ENCODE results near the gene SHISA8. TPM values are rescaled to one million over a fixed set of nuclear protein-coding genes. Genes with fewer than 3 reads are reported as not detected.

Gene SHISA8
- polyA plus RNA-seq, 3 donors, result not detected

- TF ChIP-seq, protein P1, sequence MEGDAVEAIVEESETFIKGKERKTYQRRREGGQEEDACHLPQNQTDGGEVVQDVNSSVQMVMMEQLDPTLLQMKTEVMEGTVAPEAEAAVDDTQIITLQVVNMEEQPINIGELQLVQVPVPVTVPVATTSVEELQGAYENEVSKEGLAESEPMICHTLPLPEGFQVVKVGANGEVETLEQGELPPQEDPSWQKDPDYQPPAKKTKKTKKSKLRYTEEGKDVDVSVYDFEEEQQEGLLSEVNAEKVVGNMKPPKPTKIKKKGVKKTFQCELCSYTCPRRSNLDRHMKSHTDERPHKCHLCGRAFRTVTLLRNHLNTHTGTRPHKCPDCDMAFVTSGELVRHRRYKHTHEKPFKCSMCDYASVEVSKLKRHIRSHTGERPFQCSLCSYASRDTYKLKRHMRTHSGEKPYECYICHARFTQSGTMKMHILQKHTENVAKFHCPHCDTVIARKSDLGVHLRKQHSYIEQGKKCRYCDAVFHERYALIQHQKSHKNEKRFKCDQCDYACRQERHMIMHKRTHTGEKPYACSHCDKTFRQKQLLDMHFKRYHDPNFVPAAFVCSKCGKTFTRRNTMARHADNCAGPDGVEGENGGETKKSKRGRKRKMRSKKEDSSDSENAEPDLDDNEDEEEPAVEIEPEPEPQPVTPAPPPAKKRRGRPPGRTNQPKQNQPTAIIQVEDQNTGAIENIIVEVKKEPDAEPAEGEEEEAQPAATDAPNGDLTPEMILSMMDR (IDR thresholded peaks at IDR 0.05), result no peak
- H2AFZ ChIP-seq (ENCODE audit: insufficient read depth, low read depth, low read length, poor library complexity, severe bottlenecking), result no peak overlapping the region
- H3K9me3 ChIP-seq (replicated peaks in 1 of 2; ENCODE audit: control insufficient read depth in 1 of 2, insufficient read depth in 1 of 2, low read length in 2 of 2), result no peaks in the 10 kb centered on the region
- intact Hi-C loops (cut with micrococcal nuclease), result no loop called here
- no peaks in the 10 kb centered on the region for H3K9me3 Mint-ChIP-seq
- no peak overlapping the region for H3K27ac Mint-ChIP-seq
- H3K79me2 ChIP-seq (ENCODE audit: insufficient read depth, low read length), result no peaks in the 10 kb centered on the region
- no peak overlapping the region for H3K4me3 ChIP-seq (replicated peaks in 1 of 3; ENCODE audit: low read depth in 2 of 3, low read length in 3 of 3)
- H3K36me3 Mint-ChIP-seq, result peaks cover 85 to 92% of the 10 kb centered on the region in 2 donors
- no peaks in the 10 kb centered on the region for H3K4me1 Mint-ChIP-seq
- peaks cover 0 to 1% (median 0%) of the 10 kb centered on the region in 3 donors for H3K27me3 Mint-ChIP-seq (ENCODE audit: low read depth in 3 of 3)
- no peaks in the 10 kb centered on the region for H4K20me1 ChIP-seq (ENCODE audit: insufficient read depth, low read length)
- no peak overlapping the region for H3K9ac ChIP-seq (ENCODE audit: insufficient read depth, low read length, poor library complexity, severe bottlenecking)
- peaks cover 87 to 98% of the 10 kb centered on the region in 2 donors for H3K36me3 ChIP-seq (replicated peaks in 1 of 2; ENCODE audit: control insufficient read depth in 1 of 2, insufficient read depth in 2 of 2, low read length in 2 of 2)
- H3K4me1 ChIP-seq (ENCODE audit: control insufficient read depth in 1 of 2, insufficient read depth in 2 of 2, low read length in 2 of 2), result no peaks in the 10 kb centered on the region
- no peak overlapping the region for H3K27ac ChIP-seq (ENCODE audit: low read depth in 1 of 2, low read length in 2 of 2)
- H3K4me2 ChIP-seq (replicated peaks; ENCODE audit: extremely low read depth, low read length, poor library complexity, severe bottlenecking), result no peak overlapping the region
- WGBS (ENCODE audit: insufficient coverage), result 96% methylated on average over 3 of the region's 4 CpGs
- no peak overlapping the region for H3K4me3 Mint-ChIP-seq
- no peaks in the 10 kb centered on the region for H3K27me3 ChIP-seq (ENCODE audit: control insufficient read depth in 2 of 2, insufficient read depth in 2 of 2, low read length in 2 of 2)
- DNase-seq, result no peak
Observed at GRCh38 chr22:41888627-41889200, 26.2 kb downstream of the SHISA8 start.

DNA sequence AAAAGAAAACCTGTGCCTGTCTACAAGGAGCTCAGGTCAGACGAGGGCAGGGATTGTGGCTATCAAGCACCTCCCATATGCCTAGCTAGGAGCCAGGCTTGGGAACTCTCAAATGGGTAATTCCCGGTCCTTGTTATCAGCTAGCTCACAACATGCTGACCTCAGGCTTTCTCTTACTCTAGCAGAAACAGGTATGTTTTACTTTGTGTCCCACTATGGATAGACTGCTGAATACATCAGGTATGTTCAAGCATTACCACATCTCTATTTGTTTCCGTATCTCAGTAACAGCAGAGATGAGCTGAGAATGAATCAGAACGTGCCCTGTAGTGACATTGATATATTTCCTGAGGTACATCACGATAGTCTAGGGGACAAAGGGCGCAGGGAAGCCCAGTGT is 29.4 kb downstream of the SHISA8 start:
- H3K27me3 ChIP-seq (ENCODE audit: control insufficient read depth in 2 of 2, insufficient read depth in 2 of 2, low read length in 2 of 2), result no peaks in the 10 kb centered on the region
- intact Hi-C loops (cut with micrococcal nuclease), result no loop called here
- no peak overlapping the region for H3K4me2 ChIP-seq (replicated peaks; ENCODE audit: extremely low read depth, low read length, poor library complexity, severe bottlenecking)
- no peak for DNase-seq
- no peaks in the 10 kb centered on the region for H3K9me3 ChIP-seq (replicated peaks in 1 of 2; ENCODE audit: control insufficient read depth in 1 of 2, insufficient read depth in 1 of 2, low read length in 2 of 2)
- no peak overlapping the region for H3K4me3 ChIP-seq (replicated peaks in 1 of 3; ENCODE audit: low read depth in 2 of 3, low read length in 3 of 3)
- no peaks in the 10 kb centered on the region for H3K79me2 ChIP-seq (ENCODE audit: insufficient read depth, low read length)
- H3K36me3 ChIP-seq (replicated peaks in 1 of 2; ENCODE audit: control insufficient read depth in 1 of 2, insufficient read depth in 2 of 2, low read length in 2 of 2), result peaks cover 89 to 99% of the 10 kb centered on the region in 2 donors
- TF ChIP-seq, protein P1 (IDR thresholded peaks at IDR 0.05), result no peak
- WGBS (ENCODE audit: insufficient coverage), result 100% methylated on average over 5 of the region's 6 CpGs
- H3K9ac ChIP-seq (ENCODE audit: insufficient read depth, low read length, poor library complexity, severe bottlenecking), result no peak overlapping the region
- Mint-ChIP-seq H3K36me3 (peaks cover 92 to 97% of the 10 kb centered on the region in 2 donors), H3K4me3 (no peak overlapping the region), H3K9me3 (no peaks in the 10 kb centered on the region), H3K27me3 (ENCODE audit: low read depth in 3 of 3) (no peaks in the 10 kb centered on the region), H3K27ac (no peak overlapping the region), H3K4me1 (no peaks in the 10 kb centered on the region)
- H3K4me1 ChIP-seq (ENCODE audit: control insufficient read depth in 1 of 2, insufficient read depth in 2 of 2, low read length in 2 of 2), result no peaks in the 10 kb centered on the region
- H4K20me1 ChIP-seq (ENCODE audit: insufficient read depth, low read length), result no peaks in the 10 kb centered on the region
- no peak overlapping the region for H2AFZ ChIP-seq (ENCODE audit: insufficient read depth, low read depth, low read length, poor library complexity, severe bottlenecking)
- no peak overlapping the region for H3K27ac ChIP-seq (ENCODE audit: low read depth in 1 of 2, low read length in 2 of 2)

All from CD14-positive monocyte (primary cell).